HG02981 (cell line): ENCODE measurements around the gene PSG4.
"Not testable (repeated sequence)": the region's sequence is repeated elsewhere in the genome, so short reads cannot be mapped to it uniquely, and the experiment has no call there.

Experiments
- ATAC-seq: cut with Tn5 transposase; IDR thresholded peaks from one replicate; pipeline ENCODE4 v1.9.1; 2021; ENCODE audit warnings: mild to moderate bottlenecking, moderate library complexity; ENCODE audit not compliant: unreplicated experiment

PSG4 gene

DNA sequence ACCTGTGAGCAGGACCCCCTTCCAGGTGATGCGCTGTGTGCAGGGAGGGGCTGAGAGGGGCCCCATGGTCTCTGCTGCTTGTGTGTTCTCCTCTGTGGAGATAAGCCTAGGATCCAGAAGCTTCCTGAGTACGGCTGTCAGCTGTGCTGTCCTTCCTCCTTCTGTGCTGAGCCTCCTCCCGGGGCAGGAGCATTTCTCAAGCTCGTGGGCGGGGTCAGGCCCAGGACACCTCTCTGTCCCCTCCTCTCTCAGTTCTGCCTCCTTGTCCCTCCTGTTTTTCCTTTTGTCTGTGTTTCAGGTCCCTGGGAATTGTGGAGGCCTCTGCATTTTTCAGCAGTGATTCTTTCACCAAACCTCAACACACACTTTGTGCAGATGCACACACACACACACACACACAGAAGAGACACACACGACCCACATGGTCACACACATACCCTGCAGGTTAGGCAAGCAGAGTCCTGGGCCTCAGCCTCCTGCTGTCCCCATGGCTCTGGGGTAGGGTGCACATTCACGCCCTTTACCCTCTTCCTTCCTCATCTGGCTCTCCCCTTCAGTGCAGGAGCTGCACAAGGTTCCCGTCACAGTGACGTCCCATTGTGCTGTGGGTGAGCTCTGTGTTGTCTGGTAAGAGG is at the start of gene PSG4:
Gene PSG4, minus strand, starts transcription at position 168 of the 635 bp plus-strand sequence. Its CDS starts 102 bp downstream, at position 66.
- ATAC-seq, result not testable (repeated sequence)

DNA sequence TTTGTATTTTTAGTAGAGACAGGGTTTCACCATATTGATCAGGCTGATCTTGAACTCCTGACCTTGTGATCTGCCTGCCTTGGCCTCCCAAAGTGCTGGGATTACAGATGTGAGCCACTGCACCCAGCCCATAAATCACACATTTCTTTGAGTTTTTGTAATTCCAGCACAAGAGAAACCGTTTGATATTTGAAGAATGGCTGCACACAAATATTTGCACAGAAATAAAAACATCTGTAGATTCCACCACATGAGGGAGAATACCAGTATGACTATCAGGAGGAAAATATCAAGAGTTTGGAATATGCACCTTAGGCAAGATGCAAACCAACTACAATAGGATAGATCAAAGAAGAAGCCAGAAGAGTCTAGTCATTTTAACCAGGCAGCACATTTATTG is 46.0 kb upstream of the PSG4 start:
- ATAC-seq, result not testable (repeated sequence)

DNA sequence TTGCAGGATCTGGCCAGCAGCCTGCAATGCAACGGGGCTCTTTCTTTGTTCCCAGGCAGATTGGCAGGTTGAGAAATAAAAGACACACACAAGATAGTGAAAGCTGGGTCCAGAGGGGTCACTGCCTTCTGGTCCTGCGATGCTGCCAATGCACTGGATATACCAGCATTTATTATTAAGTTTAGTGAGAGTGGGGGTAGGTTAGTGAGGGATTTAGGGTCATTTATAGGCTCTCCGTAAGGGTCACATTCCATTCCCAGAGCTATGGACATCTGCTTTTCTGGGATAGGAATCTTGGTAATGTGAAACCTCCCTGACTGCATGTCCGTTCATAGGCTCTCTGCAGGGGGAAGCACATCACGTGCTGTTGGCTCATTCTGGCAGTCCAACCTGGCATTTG is 44.9 kb upstream of the PSG4 start:
- not testable (repeated sequence) for ATAC-seq

DNA sequence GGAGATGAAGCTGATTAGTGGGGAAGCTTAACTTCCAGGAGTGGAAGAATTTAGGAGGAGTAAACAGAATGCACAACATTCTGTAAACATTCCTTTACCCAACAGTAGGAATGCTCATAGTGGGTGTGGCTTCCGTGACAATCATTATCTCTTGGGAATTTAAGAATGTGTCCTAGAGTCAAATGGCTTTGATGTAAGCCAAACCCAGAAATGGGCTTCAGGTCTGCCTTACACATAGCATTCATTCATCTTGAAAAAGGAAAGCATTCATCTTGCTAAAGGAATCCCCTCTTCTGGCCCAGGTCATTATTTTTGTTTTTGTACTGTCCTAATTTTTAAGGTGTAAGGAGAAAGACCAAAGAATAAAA is 43.2 kb upstream of the PSG4 start:
- not testable (repeated sequence) for ATAC-seq

DNA sequence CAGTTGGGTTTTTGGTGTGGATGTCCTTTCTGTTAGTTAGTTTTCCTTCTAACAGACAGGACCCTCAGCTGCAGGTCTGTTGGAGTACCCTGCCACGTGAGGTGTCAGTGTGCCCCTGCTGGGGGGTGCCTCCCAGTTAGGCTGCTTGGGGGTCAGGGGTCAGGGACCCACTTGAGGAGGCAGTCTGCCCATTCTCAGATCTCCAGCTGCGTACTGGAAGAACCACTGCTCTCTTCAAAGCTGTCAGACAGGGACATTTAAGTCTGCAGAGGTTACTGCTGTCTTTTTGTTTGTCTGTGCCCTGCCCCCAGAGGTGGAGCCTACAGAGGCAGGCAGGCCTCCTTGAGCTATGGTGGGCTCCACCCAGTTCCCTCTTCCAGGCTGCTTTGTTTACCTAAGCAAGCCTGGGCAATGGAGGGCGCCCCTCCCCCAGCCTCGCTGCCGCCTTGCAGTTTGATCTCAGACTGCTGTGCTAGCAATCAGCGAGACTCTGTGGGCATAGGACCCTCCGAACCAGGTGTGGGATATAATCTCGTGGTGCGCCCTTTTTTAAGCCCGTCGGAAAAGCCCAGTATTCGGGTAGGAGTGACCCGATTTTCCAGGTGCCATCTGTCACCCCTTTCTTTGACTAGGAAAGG is 41.9 kb upstream of the PSG4 start:
- ATAC-seq, result not testable (repeated sequence)

DNA sequence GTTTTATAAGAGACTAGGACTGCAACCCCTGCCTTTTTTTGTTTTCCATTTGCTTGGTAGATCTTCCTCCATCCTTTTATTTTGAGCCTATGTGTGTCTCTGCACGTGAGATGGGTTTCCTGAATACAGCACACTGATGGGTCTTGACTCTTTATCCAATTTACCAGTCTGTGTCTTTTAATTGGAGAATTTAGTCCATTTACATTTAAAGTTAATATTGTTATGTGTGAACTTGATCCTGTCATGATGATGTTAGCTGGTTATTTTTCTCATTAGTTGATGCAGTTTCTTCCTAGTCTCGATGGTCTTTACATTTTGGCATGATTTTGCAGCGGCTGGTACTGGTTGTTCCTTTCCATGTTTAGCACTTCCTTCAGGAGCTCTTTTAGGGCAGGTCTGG is 40.4 kb upstream of the PSG4 start:
- ATAC-seq, result not testable (repeated sequence)

DNA sequence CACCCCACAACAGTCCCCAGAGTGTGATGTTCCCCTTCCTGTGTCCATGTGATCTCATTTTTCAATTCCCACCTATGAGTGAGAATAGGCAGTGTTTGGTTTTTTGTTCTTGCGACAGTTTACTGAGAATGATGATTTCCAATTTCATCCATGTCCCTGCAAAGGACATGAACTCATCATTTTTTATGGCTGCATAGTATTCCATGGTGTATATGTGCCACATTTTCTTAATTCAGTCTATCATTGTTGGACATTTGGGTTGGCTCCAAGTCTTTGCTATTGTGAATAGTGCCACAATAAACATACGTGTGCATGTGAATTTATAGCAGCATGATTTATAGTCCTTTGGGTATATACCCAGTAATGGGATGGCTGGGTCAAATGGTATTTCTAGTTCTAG is 36.8 kb upstream of the PSG4 start:
- ATAC-seq, result not testable (repeated sequence)

DNA sequence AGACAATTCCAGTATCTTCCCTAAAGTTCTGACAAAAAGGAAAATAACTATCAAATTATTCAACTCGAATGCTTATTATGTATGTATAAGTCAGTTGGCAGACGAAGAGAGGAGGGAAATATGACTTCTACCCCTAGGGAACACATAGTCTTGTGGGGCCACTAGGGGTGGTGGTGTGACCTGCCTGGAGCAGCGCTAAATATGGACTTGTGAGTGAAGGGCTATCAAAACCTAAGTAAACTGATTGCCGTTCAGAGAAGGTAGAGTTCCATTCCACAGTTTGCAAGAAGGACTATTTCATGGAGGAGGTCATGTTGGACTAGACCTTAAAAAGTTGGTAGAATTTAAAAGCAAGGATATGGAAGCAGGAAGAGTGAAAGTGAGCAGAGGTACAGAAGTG is 32.8 kb upstream of the PSG4 start:
- not testable (repeated sequence) for ATAC-seq

DNA sequence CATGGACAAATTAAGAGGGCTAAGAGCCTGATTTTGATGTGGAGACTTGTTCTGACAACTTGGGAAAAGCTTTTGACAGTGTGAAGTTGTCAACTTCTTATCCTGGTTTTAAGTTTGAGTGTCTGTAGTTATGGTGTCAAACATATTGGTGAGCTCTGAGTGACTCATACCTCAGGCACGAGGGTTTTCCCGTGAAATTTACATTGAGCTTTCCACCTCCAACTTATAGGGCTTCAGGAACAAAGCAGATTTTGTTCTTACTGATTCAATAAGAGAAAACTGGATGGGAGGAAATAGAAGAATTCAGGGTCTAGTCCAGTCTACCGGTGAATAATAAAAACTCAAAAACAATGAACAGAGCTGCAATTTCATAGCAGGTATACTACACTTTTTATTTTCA is 30.2 kb upstream of the PSG4 start:
- ATAC-seq, result not testable (repeated sequence)

DNA sequence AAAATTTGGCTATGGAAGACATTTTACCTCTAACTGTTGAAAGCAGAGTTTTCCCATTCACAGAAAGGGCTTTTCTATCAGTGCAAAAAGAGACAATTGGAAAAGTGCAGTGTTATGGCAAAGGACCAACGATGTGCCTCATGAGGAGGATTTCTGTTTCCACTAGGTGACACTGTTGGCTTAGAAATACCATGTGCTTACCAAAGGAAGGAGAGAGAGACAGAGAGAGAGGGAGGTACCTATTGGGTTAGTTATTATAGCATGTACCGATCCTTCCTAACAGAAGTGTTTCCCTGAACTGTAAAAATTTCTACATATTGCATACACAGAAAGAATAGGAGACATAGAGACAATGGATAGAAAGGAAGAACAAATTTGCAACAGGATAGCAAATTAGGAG is 23.9 kb upstream of the PSG4 start:
- no peak for ATAC-seq

DNA sequence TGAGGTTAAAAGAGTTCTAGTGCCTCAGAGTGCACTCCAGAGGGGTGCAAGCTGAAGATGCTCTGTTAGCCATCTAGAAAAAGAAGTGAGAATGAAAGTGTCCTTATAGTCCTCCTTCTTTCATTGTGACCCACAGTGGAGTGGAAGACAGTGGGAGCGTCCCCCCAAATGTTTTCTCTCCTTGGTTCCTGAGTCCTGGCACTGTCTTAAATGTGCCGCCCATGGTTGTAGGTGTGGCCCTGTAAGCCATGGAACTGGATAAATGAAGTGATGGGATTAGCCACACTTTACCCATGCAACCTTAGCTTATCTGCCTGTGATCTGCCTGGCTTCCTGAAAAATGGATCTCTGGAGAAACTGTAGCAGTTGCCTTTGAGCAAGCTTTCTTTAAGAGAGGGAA is 23.3 kb upstream of the PSG4 start:
- ATAC-seq, result not testable (repeated sequence)

DNA sequence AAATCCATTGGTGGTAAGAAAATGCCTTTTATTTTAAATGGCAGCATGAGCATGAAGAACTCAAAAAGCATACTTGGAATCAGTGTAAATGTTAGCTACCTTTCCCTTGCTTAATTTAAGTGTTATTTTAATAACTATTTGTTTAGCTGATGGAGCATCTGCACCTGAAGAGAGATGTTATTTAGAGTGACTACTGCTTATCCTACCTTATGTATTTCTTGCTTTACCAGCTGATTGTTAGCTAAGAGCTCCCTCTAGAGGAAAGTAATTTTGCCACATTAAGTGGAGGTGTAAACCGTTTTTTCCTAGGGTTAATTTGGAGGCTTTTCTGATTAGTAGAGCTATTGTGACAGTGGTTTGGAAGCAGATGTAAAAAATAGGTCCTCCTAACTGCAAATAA is 21.5 kb upstream of the PSG4 start:
- not testable (repeated sequence) for ATAC-seq

DNA sequence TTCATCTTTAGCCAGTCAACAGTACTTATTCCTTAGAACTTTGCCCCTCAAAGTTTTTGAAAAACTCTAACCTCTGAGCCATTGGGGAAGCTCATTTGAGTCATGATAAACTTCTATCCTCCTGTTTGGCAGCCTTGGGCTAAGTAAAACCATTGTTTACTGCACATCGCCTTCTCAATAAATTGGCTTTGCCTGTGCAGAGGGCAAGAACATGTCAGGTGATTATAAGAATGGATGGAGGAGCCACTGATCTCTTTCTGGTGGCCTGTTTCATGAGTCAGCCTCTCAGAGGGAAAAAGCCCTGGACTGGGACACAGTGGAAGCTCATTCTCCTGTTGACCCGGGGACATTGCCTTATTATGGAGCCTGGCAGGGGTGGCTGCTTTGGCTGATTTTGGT is 19.4 kb upstream of the PSG4 start:
- ATAC-seq, result no peak

DNA sequence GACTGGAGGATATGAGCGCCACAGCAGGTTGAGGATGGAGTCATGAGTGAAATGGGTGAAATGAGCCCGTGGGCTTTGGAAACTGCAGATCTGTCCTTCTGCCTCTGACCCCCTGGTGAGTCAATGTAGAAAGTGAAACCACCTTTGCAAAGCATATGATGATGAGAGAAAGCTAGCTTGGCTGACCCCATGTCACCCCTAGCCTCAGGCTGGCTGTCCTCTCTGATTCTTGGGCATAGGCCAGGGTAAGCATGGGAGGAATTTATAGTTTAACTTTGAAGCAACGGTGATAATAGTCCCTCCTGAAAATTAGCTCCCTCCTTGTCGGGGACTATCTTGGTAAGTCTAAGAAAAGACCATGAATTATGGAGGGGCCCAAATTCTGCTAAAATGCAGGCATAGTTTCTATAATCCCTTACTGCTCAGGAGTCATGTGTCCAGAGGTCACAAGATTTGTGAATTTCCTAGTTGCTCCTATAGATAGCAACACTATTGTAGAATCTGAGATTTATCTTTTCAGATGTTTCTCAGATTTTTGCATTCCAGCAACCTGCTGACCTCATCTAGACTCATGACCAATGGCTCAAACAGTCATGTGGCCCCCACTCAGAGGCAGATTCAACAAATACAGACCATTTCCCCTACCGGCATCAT is 18.9 kb upstream of the PSG4 start:
- not testable (repeated sequence) for ATAC-seq

DNA sequence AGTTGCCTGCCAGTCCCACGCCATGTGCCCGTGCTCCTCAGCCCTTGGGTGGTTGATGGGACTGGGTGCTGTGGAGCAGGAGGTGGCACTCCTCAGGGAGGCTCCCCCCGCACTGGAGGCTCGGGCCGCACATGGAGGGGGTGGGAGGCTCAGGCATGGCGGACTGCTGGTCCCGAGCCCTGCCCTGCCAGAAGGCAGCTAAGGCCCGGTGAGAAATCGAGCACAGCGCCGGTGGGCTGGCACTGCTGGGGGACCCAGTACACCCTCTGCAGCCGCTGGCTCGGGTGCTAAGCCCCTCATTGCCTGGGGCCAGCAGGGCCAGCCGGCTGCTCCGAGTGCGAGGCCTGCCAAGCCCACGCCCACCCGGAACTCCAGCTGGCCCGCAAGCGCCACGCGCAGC is 16.5 kb upstream of the PSG4 start:
- not testable (repeated sequence) for ATAC-seq

DNA sequence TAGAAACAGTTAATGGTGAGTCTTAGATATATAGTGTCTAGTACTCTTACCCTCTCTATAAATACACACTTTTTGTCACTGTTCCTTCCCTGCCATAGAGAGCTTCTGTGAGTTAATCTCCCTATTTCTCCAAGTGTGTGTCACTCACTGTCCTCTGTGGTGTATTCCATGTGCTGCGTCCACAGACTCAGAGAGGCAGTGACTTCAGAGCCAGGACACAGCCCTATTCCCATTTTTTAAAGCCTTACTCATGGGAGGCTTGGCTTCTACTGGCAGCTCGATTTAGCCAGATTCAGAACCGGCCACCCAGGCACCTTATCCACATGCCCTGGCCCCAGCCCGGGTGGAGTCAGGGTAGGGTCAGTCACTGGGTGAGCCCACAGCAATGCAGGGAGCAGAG is 13.7 kb upstream of the PSG4 start:
- not testable (repeated sequence) for ATAC-seq

DNA sequence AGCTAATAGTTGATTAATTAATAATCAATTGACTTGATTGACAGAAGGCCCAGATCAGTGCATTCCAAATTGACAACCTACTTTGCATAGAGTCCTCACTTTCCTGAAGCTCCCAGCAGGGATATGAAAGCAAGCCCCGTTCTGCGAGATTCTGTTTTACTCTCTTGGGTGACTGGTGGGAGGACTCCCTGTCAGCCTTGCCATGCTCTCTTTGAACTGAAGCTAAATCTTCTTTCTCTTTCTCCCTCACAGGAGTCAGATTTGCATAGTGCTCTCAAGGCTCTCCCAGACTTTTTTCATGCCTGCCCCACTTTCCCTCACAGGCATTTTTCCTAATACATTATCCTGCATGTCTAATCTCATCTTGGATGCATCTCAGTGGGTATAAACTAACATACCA is 10.4 kb upstream of the PSG4 start:
- ATAC-seq, result not testable (repeated sequence)

DNA sequence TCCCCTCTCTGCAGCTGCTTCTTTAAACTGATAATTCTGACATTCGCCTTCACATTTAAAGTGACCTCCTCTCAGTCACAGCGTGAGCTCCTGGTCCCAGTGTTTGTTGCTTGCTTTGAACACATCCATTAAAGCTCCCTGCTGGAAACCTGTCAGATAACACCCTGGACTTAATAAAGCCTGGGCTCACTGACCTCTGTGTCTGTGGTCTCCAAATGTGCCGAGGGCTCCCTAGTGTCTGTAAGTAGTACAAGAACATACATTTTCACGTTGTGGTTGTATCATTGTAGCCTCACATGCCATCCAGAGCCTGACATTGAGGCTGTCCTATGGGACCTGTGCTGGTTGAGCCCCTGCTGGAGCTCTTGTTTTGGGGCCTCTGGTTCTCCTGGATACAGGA is 2.6 kb upstream of the PSG4 start:
- ATAC-seq, result no peak

DNA sequence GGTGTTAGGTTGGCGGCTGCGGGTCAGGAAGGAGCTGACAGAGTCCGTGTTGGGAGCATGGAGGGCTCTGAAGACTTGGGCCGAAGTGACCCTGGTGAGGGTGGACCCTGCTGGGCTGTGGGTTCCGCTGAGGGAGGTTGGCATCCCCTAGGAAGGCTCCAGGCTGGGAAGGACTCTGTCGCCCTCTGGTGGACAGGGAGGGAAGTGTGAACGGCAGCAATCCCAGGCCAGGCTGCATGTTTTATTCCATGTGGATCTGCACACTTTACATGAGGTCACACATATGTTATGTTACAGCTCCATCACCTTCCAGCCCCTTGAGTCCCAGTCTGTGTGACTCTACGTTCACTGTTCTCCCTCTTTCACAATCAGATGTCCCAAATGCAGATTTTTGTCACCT is 1.7 kb upstream of the PSG4 start:
- not testable (repeated sequence) for ATAC-seq

DNA sequence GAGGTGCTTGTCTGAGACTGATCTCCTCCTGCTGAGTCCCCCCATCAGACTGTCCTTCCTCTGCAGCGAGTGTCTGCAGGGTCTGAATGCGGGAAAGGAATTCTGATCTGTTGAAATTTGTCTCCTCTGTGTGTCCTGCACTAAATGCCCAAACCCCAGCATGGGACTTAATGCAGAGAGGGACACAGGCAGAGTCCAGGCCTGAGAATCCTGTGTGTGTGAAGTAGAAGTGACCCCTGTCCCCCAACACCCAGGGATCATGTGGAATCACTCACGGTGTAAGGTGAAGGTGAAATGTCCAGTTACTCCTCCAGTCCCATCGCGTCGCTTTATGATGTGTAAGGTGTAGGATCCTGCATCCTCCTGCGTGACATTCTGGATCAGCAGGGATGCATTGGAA is 1.8 kb downstream of the PSG4 start:
- not testable (repeated sequence) for ATAC-seq

DNA sequence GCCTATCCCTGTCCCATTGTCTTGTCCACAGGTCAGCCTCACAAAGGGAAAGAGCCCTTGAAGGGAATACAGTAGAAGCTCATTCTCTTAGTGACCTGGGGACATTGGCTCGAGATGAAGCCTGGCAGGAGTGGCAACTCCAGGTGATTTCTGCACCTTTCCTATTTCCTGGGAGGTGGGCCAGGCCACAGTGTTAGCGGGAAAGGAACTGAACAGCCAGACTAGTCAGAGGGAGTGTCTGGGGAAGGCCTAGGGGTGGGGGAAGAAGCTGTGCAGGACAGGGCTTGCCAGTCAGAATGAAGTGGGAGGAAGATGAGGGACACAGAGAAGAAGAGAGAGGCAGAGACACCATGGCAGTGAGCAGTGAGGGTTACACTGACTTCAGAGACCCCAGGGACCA is 3.5 kb downstream of the PSG4 start:
- ATAC-seq, result not testable (repeated sequence)

DNA sequence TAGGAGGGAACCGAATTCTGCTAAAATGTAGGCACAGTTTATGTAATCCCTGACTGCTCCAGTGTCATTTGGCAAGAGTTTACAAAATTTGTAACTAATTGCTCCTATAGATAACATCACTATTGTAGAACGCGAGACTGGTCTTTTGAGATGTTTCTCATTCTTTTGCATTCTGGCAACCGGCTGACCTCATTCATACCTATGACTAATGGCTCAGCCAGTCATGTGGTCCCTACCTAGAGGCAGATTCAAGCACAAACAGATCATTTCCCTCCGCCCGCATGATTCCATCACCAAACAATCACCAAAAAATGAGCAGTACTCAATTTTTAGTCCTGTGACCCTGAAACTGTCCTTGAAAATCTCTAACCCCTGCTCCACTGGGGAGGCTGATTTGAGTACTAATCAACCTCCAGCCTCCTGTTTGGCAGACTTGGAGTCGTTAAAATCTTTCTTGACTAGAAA is 4.1 kb downstream of the PSG4 start:
- not testable (repeated sequence) for ATAC-seq
